ENCODE results near the gene UBE4B. TPM values are rescaled to one million over a fixed set of nuclear protein-coding genes. Genes with fewer than 3 reads are reported as not detected.
"Not testable (repeated sequence)": the region's sequence is repeated elsewhere in the genome, so short reads cannot be mapped to it uniquely, and the experiment has no call there.

The UBE4B gene
- polyA plus RNA-seq, 5 donors = 43.8 to 52.9 (median 45.9) TPM

- DNase-seq = no peak
Observed at GRCh38 chr1:10070206-10070605, 37.4 kb downstream of the UBE4B start.

- DNase-seq = no peak
Observed at GRCh38 chr1:10071640-10072039, 38.9 kb downstream of the UBE4B start.

- DNase-seq = not testable (repeated sequence)
Observed at GRCh38 chr1:10073371-10073770, 40.6 kb downstream of the UBE4B start.

- no peak for DNase-seq
Observed at GRCh38 chr1:10074059-10074851, 41.5 kb downstream of the UBE4B start.

GRCh38 chr1:10074852-10075730 is 42.3 kb downstream of the UBE4B start:
- no peak for DNase-seq

GRCh38 chr1:10075732-10076131 is 43.0 kb downstream of the UBE4B start:
- DNase-seq = no peak

- DNase-seq = no peak
Observed at GRCh38 chr1:10078494-10078893, 45.7 kb downstream of the UBE4B start.

- no peak for DNase-seq
Observed at GRCh38 chr1:10080523-10080922, 47.8 kb downstream of the UBE4B start.

GRCh38 chr1:10082785-10083479 is 50.2 kb downstream of the UBE4B start:
- no peak for DNase-seq

- DNase-seq = no peak
Observed at GRCh38 chr1:10084045-10084444, 51.3 kb downstream of the UBE4B start.

GRCh38 chr1:10085076-10085475 is 52.3 kb downstream of the UBE4B start:
- no peak for DNase-seq

- no peak for DNase-seq
Observed at GRCh38 chr1:10087210-10087609, 54.5 kb downstream of the UBE4B start.

- DNase-seq = no peak
Observed at GRCh38 chr1:10101929-10102328, 69.2 kb downstream of the UBE4B start.

- no peak for DNase-seq
Observed at GRCh38 chr1:10103193-10103592, 70.4 kb downstream of the UBE4B start.

GRCh38 chr1:10104834-10105233 is 72.1 kb downstream of the UBE4B start:
- DNase-seq = no peak

GRCh38 chr1:10105484-10105883 is 72.7 kb downstream of the UBE4B start:
- no peak for DNase-seq

GRCh38 chr1:10106241-10106640 is 73.5 kb downstream of the UBE4B start:
- no peak for DNase-seq

- DNase-seq = no peak
Observed at GRCh38 chr1:10106756-10107475, 74.2 kb downstream of the UBE4B start.

- DNase-seq = not testable (repeated sequence)
Observed at GRCh38 chr1:10107476-10107847, 74.7 kb downstream of the UBE4B start.

GRCh38 chr1:10108134-10108663 is 75.4 kb downstream of the UBE4B start:
- DNase-seq = no peak

GRCh38 chr1:10108948-10109708 is 76.4 kb downstream of the UBE4B start:
- no peak for DNase-seq
